ENCODE data around the gene ZBTB7B.
A peak's percentile ranks its signal among the peaks of the same experiment; 100 is the strongest.

ZBTB7B gene

GRCh38 chr1:154963643-154964042, 39.0 kb upstream of the ZBTB7B start:
- Histone ChIP-seq H2BK5ac (ENCODE audit: low read length) (no peak overlapping the region), H3K36me3 (replicated peaks in 1 of 2; ENCODE audit: control insufficient read depth in 2 of 2, insufficient read depth in 2 of 2, low read length in 2 of 2) (peaks cover 34 to 82% of the 10 kb centered on the region in 2 donors), H3K9ac (ENCODE audit: low read depth, low read length, poor library complexity) (no peak overlapping the region), H2BK120ac (ENCODE audit: low read depth, low read length) (no peak overlapping the region), H2BK15ac (ENCODE audit: low read length) (no peak overlapping the region), H2BK12ac (ENCODE audit: low read length) (no peak overlapping the region), H3K14ac (ENCODE audit: low read length) (no peak overlapping the region), H2AK5ac (ENCODE audit: low read depth, low read length) (no peak overlapping the region), H3K4me2 (ENCODE audit: insufficient read depth, low read length, poor library complexity, severe bottlenecking) (no peak overlapping the region), H3K27ac (replicated peaks; ENCODE audit: low read length) (no peak overlapping the region), H3K79me1 (ENCODE audit: low read depth, low read length) (peaks cover 11% of the 10 kb centered on the region), H3K27me3 (ENCODE audit: control insufficient read depth in 3 of 3, insufficient read depth in 3 of 3, low read depth in 1 of 3, low read length in 3 of 3) (no peaks in the 10 kb centered on the region), H4K8ac (ENCODE audit: low read depth, low read length) (no peak overlapping the region), H3K4me1 (ENCODE audit: control insufficient read depth in 2 of 2, insufficient read depth in 1 of 2, low read depth in 1 of 2, low read length in 2 of 2) (peaks cover 5 to 13% of the 10 kb centered on the region in 2 donors), H3K4me3 (ENCODE audit: low read length in 2 of 2) (no peak overlapping the region), H3K9me3 (replicated peaks in 1 of 2; ENCODE audit: control insufficient read depth in 2 of 2, insufficient read depth in 1 of 2, low read depth in 1 of 2, low read length in 2 of 2) (no peaks in the 10 kb centered on the region), H3K4ac (ENCODE audit: low read length) (no peak overlapping the region), H3K23ac (ENCODE audit: low read depth, low read length, poor library complexity) (no peak overlapping the region), H3K18ac (ENCODE audit: low read length) (no peak overlapping the region), H2AFZ (ENCODE audit: low read length) (no peak overlapping the region), H4K91ac (ENCODE audit: low read depth, low read length, poor library complexity) (no peak overlapping the region)
- DNase-seq (ENCODE audit: low spot score): no peak
- no CpG with 5 or more reads among the region's 8 CpGs for WGBS, 2 donors (ENCODE audit: extremely low coverage in 2 of 2, insufficient read length in 2 of 2, insufficient replicate concordance in 1 of 2)

- no peak overlapping the region for H3K4ac ChIP-seq (ENCODE audit: low read length)
- H3K4me2 ChIP-seq (ENCODE audit: insufficient read depth, low read length, poor library complexity, severe bottlenecking): no peak overlapping the region
- H2BK12ac ChIP-seq (ENCODE audit: low read length): no peak overlapping the region
- no peak overlapping the region for H3K14ac ChIP-seq (ENCODE audit: low read length)
- H3K4me1 ChIP-seq (ENCODE audit: control insufficient read depth in 2 of 2, insufficient read depth in 1 of 2, low read depth in 1 of 2, low read length in 2 of 2): peaks cover 9 to 19% of the 10 kb centered on the region in 2 donors
- no peak overlapping the region for H3K23ac ChIP-seq (ENCODE audit: low read depth, low read length, poor library complexity)
- peaks cover 28 to 79% of the 10 kb centered on the region in 2 donors for H3K36me3 ChIP-seq (replicated peaks in 1 of 2; ENCODE audit: control insufficient read depth in 2 of 2, insufficient read depth in 2 of 2, low read length in 2 of 2)
- no peak overlapping the region for H2AFZ ChIP-seq (ENCODE audit: low read length)
- WGBS, 2 donors (ENCODE audit: extremely low coverage in 2 of 2, insufficient read length in 2 of 2, insufficient replicate concordance in 1 of 2): no CpG with 5 or more reads among the region's 6 CpGs
- H3K9me3 ChIP-seq (replicated peaks in 1 of 2; ENCODE audit: control insufficient read depth in 2 of 2, insufficient read depth in 1 of 2, low read depth in 1 of 2, low read length in 2 of 2): no peaks in the 10 kb centered on the region
- H4K91ac ChIP-seq (ENCODE audit: low read depth, low read length, poor library complexity): no peak overlapping the region
- H3K79me1 ChIP-seq (ENCODE audit: low read depth, low read length): peaks cover 8% of the 10 kb centered on the region
- H2BK120ac ChIP-seq (ENCODE audit: low read depth, low read length): no peak overlapping the region
- H2AK5ac ChIP-seq (ENCODE audit: low read depth, low read length): no peak overlapping the region
- no peak for DNase-seq (ENCODE audit: low spot score)
- no peak overlapping the region for H3K4me3 ChIP-seq (ENCODE audit: low read length in 2 of 2)
- H3K9ac ChIP-seq (ENCODE audit: low read depth, low read length, poor library complexity): no peak overlapping the region
- no peaks in the 10 kb centered on the region for H3K27me3 ChIP-seq (ENCODE audit: control insufficient read depth in 3 of 3, insufficient read depth in 3 of 3, low read depth in 1 of 3, low read length in 3 of 3)
- H4K8ac ChIP-seq (ENCODE audit: low read depth, low read length): no peak overlapping the region
- H3K27ac ChIP-seq (replicated peaks; ENCODE audit: low read length): no peak overlapping the region
- H2BK5ac ChIP-seq (ENCODE audit: low read length): no peak overlapping the region
- no peak overlapping the region for H2BK15ac ChIP-seq (ENCODE audit: low read length)
- H3K18ac ChIP-seq (ENCODE audit: low read length): no peak overlapping the region
These were observed 38.2 kb upstream of the ZBTB7B start for GRCh38 chr1:154964359-154964758.

GRCh38 chr1:154966111-154966510, 36.5 kb upstream of the ZBTB7B start:
- Histone ChIP-seq H2BK15ac (ENCODE audit: low read length) (no peak overlapping the region), H3K18ac (ENCODE audit: low read length) (no peak overlapping the region), H3K14ac (ENCODE audit: low read length) (no peak overlapping the region), H3K23ac (ENCODE audit: low read depth, low read length, poor library complexity) (peak overlapping the region; percentile 22), H3K4me2 (ENCODE audit: insufficient read depth, low read length, poor library complexity, severe bottlenecking) (no peak overlapping the region), H3K9ac (ENCODE audit: low read depth, low read length, poor library complexity) (no peak overlapping the region), H3K27ac (replicated peaks; ENCODE audit: low read length) (no peak overlapping the region), H3K36me3 (replicated peaks in 1 of 2; ENCODE audit: control insufficient read depth in 2 of 2, insufficient read depth in 2 of 2, low read length in 2 of 2) (peaks cover 26 to 68% of the 10 kb centered on the region in 2 donors), H3K79me1 (ENCODE audit: low read depth, low read length) (peaks cover 9% of the 10 kb centered on the region), H2AK5ac (ENCODE audit: low read depth, low read length) (no peak overlapping the region), H3K4ac (ENCODE audit: low read length) (no peak overlapping the region), H2BK120ac (ENCODE audit: low read depth, low read length) (no peak overlapping the region), H3K4me3 (ENCODE audit: low read length in 2 of 2) (no peak overlapping the region), H2AFZ (ENCODE audit: low read length) (no peak overlapping the region), H4K8ac (ENCODE audit: low read depth, low read length) (no peak overlapping the region), H3K27me3 (ENCODE audit: control insufficient read depth in 3 of 3, insufficient read depth in 3 of 3, low read depth in 1 of 3, low read length in 3 of 3) (no peaks in the 10 kb centered on the region), H2BK12ac (ENCODE audit: low read length) (no peak overlapping the region), H3K4me1 (ENCODE audit: control insufficient read depth in 2 of 2, insufficient read depth in 1 of 2, low read depth in 1 of 2, low read length in 2 of 2) (peaks cover 14 to 20% of the 10 kb centered on the region in 2 donors), H4K91ac (ENCODE audit: low read depth, low read length, poor library complexity) (no peak overlapping the region), H2BK5ac (ENCODE audit: low read length) (peak overlapping the region; percentile 3), H3K9me3 (replicated peaks in 1 of 2; ENCODE audit: control insufficient read depth in 2 of 2, insufficient read depth in 1 of 2, low read depth in 1 of 2, low read length in 2 of 2) (no peaks in the 10 kb centered on the region)
- WGBS, 2 donors (ENCODE audit: extremely low coverage in 2 of 2, insufficient read length in 2 of 2, insufficient replicate concordance in 1 of 2): no CpG with 5 or more reads among the region's 7 CpGs
- DNase-seq (ENCODE audit: low spot score): no peak

- Histone ChIP-seq H3K27me3 (ENCODE audit: control insufficient read depth in 3 of 3, insufficient read depth in 3 of 3, low read depth in 1 of 3, low read length in 3 of 3) (no peaks in the 10 kb centered on the region), H2AK5ac (ENCODE audit: low read depth, low read length) (no peak overlapping the region), H3K4me3 (ENCODE audit: low read length in 2 of 2) (no peak overlapping the region), H3K9me3 (replicated peaks in 1 of 2; ENCODE audit: control insufficient read depth in 2 of 2, insufficient read depth in 1 of 2, low read depth in 1 of 2, low read length in 2 of 2) (no peaks in the 10 kb centered on the region), H3K36me3 (replicated peaks in 1 of 2; ENCODE audit: control insufficient read depth in 2 of 2, insufficient read depth in 2 of 2, low read length in 2 of 2) (peaks cover 26 to 66% of the 10 kb centered on the region in 2 donors), H4K8ac (ENCODE audit: low read depth, low read length) (no peak overlapping the region), H2AFZ (ENCODE audit: low read length) (no peak overlapping the region), H2BK12ac (ENCODE audit: low read length) (no peak overlapping the region), H3K14ac (ENCODE audit: low read length) (no peak overlapping the region), H2BK15ac (ENCODE audit: low read length) (no peak overlapping the region), H2BK120ac (ENCODE audit: low read depth, low read length) (no peak overlapping the region), H3K4me1 (ENCODE audit: control insufficient read depth in 2 of 2, insufficient read depth in 1 of 2, low read depth in 1 of 2, low read length in 2 of 2) (peaks cover 23 to 28% of the 10 kb centered on the region in 2 donors), H3K79me1 (ENCODE audit: low read depth, low read length) (peaks cover 9% of the 10 kb centered on the region), H3K4ac (ENCODE audit: low read length) (no peak overlapping the region), H3K27ac (replicated peaks; ENCODE audit: low read length) (no peak overlapping the region), H4K91ac (ENCODE audit: low read depth, low read length, poor library complexity) (no peak overlapping the region), H3K4me2 (ENCODE audit: insufficient read depth, low read length, poor library complexity, severe bottlenecking) (no peak overlapping the region), H3K23ac (ENCODE audit: low read depth, low read length, poor library complexity) (no peak overlapping the region), H3K9ac (ENCODE audit: low read depth, low read length, poor library complexity) (peak overlapping the region; percentile 1), H2BK5ac (ENCODE audit: low read length) (no peak overlapping the region), H3K18ac (ENCODE audit: low read length) (no peak overlapping the region)
- WGBS, 2 donors (ENCODE audit: extremely low coverage in 2 of 2, insufficient read length in 2 of 2, insufficient replicate concordance in 1 of 2): no CpG with 5 or more reads among the region's 5 CpGs
- no peak for DNase-seq (ENCODE audit: low spot score)
These were observed 35.2 kb upstream of the ZBTB7B start for GRCh38 chr1:154967331-154967950.

All from neuronal stem cell (in vitro differentiated cells).